ENCODE measurements around the gene WDR54.
"Not testable (repeated sequence)": the region's sequence is repeated elsewhere in the genome, so short reads cannot be mapped to it uniquely, and the experiment has no call there.

The WDR54 gene

DNA sequence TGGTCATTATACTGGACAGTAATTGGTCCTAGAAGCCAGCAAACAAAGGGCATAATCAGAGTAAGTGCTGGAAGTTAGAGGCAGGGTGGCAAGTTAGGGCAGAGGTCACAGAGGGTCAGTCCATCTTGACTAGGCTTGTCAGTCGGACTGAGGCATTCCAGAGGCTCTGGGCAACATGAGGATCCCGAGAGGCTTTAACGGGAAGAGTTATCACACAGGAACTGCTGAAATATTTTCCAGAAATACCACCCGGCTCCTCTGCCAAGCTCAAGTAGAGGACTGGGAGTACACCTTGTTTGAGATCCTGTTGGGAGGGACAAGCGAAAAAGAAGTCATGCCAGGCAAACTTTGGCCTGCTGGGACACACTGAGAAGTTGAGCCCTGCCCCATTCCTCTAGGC lies 13.8 kb upstream of the WDR54 start:
- DNase-seq, result no peak

DNA sequence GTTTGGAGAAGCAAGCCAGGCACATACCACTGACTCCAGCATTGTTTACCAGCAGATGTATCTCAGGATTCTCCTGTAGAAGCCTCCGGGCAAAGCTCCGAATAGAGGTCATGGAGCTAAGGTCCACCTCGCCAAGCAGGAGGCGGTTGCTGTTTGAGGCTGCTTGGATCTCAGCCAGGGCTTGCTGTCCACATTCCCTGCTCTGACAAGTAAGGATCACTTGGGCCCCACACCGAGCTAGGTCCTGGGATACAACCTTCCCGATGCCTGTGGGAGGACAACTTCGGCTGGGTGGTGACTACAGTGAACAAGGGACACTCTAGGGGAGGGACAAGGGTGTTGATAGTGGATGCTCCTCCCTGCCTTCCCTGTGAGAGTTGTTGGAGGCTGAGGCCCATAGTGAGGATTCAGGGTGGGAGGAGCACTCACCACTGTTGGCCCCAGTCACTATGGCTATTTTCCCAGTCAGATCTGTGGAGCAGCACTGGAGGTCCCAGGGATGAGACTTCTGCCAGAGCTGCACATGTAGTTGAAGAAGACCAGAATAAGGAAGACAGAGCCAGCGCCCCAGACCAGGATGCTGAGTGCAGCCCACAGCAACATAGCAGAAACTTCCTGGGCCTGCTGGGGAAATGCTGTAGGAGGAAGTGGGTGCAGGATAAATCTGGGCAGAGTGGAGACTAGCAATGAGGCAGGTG lies 8.4 kb upstream of the WDR54 start:
- no peak for DNase-seq

DNA sequence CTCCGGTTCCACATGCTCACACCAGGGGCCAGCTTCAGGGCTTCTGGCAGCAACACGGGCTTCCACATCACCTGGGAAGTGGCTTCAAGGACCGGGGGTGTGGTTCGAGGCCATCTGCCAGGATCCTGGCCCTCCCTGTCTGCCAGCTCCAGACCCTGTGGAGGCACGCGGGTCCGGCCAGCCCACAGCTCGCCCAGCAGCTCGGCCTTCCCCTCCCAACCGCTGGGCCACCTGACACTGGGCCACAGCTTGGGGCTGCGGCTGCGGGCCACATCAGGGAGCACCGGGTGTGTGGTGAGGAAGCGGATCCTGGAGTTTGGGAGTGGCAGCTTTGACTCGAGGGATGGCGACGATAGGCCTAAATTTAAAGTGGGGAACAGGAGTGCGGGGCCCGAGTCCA lies 7.1 kb upstream of the WDR54 start:
- DNase-seq, result no peak

DNA sequence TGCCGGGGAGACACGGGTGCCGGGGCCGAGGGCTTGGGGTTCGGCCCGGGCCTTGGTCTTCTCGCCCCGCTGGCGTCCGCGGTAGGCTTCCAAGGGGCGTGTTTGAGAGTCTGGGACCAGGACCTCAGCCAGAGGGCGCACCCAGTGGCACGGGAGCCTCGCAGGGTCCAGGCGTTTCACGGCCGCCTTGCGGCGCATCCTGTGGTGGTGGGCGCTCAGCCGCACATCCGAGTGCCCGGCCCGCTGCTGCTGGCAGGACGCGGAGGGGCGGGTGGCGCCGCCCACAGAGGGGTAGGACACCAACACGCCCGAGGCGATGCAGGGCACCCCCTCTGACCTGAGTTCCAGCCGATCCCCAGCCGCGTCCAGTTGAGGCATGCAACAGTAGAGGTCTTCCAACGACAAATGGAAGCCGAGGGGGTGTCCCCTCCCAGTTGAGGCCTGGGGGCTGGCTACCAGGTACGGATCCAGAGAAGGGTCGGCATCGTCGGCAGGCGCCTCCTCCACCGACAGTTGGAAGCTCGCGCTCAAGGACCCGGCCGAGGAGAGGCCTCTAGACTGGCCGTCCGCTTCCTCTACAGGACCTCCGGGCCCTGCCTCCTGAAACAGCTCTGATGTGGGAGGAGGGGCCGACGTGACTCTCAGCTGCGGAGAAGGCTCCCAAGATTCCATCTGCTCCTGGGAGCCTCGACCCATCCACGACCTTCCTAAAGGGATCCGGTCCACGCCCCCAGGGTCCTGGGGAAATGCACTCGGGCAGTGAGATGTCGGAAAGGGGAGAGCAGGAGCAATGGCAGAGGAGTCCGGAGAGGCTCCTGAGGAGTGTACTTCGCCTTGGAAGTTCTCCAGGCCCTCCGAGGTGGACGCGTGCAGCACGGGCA lies 6.4 kb upstream of the WDR54 start:
- peak in 1 of 2 experiments; percentile 23 for DNase-seq

DNA sequence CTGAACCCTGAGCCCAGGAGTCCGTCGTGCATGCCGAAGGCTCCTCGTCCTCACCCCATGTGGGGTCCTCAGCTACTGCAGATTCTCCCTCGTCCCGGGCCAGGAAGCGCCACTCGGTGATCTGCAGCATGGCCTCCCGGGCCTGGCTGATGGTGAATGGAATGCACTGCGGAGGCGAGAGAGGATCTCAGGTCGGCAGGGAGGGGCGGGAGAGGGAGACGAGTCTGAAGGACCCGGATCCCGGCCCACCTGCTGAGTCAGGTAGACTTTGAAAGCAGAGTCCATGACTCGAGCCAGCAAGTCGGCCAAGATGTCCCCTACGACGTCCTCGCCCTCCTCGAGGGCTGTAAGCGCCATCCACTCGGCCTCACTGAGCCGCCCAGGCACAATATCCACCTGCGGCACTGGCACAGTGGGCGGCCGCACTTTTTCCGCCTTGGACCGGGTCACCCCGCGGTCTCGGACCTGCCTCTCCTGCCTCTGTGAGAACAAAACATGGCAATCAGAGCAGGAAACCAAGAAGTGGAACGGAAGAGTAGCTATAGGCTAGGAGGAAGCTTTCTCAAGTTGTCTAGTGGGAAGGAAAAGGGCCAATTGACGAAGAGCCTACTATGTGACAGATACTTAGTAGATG lies 5.7 kb upstream of the WDR54 start:
- no peak for DNase-seq

DNA sequence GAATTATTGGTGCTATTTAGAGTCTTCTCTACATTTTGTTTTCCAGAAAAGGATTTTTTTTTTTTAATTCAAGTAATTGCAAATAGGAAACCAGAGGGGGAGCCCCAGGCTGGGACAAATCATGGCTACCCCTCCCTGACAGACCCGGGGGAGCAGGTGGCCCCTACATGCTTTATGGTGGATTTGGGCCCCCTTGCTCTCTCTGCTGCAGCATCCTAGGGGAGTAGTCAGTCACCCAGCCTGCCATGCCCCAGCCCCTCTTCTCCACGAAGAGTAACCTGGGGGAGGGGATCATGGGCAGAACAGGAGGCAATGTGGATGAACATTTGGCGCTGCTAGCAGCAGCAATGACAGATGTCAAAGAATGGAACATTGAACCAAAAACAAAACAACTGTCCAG lies 4.8 kb upstream of the WDR54 start:
- no peak for DNase-seq

DNA sequence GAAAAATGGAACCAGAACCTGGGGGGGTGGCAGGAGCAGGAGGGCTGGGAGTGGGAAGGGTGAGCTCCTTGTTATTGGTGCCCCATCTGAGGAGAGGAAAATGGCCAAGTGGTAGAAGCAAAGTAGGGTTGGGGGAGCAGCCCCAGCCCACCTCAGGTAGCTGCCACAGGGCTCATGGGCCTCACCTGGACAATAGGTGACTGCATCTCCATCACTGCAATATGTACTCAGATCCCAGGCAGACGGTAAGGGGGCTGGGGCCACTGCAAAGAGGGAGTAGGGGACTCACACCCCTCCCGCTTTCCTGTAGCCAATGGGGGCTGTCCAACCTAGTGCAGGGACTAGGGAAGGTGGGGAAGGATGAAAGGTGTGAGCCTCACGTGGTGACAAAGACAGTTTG lies 4.3 kb upstream of the WDR54 start:
- DNase-seq, result no peak

DNA sequence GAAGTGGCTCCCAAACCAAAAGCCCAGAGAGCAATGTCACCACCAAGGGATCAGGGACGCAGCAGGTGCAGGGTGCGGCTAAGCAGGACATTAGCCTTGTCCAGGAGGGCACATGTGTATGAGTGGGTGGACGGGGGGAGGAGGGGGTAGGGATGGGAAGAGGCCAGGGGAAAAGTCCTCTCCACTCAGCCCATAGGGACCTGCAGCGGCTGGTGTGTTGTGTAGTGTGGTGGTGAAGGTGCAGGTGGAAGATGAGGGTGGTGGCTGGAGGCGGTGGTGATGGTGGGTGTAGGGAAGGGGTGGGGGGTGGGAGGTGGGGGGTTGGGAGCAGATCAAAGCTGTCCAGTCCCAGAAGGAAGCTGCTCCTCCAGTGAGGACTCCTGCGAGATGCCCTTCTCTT lies 3.8 kb upstream of the WDR54 start:
- no peak for DNase-seq

DNA sequence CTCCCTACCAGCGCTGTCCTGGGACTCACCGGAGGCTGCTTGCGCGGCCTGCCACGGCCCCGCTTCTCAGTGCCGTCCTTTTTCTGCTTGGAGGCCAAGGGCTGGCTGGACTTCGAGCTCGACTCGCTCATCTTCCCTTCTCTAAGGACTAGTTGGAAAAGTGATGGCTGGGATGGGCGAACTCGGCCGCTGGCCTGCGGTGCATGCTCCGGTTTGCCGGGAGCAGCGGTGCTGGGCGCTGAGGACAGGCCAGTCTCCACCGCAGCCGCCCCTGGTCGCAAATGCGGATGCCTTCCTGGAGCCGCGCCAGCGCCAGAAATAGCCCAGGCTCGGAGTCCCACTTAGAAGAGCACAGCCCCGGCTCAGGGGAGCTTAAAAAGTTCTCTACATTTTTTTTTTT lies 3.2 kb upstream of the WDR54 start:
- DNase-seq, result no peak

DNA sequence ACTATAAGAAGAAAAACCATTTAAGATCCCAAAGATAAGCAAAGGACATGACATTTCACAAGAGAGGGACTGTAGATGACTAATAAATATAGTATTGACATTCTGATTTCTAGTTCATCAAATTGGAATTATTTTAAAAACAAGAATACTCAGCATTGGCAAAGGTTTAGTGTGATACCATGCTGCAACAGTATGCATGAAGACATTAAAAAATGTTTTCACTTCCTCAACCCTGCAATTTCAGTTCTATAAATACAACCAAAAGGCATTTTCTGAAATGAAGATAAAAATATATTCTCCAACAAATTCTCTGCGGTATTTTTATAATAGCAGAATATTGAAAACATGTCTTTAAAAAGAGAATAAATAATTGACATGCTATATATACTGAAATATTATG lies 2.2 kb upstream of the WDR54 start:
- DNase-seq, result no peak

DNA sequence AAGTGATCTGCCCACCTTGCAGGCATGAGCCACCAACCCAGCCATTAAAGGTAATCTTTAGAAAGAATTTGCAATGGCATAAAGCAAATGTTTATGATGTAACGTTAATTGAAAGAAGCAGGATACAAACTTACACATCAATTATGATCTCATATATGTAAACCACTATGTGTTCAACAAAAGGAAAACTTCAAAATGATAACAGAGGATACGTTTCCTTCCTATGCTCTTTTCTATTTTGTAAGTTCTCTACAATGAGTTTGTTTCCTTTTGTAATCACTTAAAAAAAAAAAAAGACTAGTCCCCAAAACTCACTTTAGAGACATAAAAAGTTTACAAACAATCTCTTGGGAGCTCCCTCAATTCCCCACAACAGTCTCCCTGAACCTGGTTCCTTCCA lies 1.5 kb upstream of the WDR54 start:
- DNase-seq, result no peak

DNA sequence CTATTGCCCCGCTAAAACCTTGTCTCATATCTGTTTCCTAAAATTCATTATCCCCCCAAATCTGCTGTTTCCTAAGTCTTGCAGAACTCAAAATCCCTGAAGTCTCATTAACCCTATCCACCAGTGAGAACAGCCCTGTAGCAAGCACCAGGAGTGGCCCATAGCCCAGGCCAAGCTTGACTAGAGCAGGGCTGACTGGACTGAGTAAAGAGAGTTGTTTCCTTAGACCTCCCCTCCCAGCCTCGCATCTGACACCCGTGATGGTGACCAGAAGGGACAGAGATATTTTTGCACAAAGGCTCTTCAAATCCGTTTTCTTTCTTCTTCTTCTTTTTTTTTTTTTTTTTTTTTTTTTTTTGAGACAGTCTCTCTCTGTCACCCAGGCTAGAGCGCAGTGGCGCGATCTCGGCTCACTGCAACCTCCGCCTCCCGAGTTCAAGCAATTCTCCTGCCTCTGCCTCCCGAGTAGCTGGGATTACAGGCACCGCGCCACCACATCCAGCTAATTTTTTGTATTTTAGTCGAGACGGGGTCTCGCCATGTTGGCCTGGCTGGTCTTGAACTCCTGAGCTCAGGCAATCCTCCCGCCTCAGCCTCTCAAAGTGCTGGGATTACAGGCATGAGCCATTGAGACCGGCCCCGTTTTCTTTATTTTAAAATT lies 957 bp upstream of the WDR54 start:
- DNase-seq, result not testable (repeated sequence)

DNA sequence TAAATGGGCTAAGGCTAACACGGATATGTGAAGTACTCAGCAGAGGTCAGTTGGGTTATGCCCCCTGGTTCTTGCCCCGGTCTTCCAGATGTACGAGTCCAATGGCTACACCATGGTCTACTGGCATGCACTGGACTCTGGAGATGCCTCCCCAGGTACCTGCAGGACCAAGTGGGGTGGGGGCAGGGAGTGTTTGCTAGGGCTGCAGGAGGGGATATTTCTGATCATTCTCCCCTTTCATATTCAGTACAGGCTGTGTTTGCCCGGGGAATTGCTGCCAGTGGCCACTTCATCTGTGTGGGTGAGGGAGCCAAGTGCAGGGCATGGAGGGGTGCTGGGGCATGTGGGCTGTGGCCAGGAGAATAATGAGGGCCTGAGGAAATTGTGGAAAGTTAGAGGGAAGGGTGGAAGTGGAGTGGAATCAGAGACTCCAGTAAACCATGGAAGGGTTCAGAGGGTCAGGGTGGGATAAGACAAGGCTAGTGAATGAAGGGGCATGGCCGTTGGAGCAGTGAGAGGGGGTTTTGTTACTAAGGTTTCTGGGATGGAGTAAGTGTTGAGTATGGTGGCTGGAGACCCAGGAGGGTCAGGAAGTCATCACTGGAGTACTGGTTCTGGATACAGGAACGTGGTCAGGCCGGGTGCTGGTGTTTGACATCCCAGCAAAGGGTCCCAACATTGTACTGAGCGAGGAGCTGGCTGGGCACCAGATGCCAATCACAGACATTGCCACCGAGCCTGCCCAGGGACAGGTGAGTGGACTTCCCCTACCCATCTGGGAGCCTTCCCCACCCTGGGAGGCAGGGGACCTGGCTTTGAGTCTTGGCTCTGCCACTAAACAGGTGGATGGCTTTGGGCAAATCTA lies 1.9 kb downstream of the WDR54 start:
- no peak for DNase-seq

DNA sequence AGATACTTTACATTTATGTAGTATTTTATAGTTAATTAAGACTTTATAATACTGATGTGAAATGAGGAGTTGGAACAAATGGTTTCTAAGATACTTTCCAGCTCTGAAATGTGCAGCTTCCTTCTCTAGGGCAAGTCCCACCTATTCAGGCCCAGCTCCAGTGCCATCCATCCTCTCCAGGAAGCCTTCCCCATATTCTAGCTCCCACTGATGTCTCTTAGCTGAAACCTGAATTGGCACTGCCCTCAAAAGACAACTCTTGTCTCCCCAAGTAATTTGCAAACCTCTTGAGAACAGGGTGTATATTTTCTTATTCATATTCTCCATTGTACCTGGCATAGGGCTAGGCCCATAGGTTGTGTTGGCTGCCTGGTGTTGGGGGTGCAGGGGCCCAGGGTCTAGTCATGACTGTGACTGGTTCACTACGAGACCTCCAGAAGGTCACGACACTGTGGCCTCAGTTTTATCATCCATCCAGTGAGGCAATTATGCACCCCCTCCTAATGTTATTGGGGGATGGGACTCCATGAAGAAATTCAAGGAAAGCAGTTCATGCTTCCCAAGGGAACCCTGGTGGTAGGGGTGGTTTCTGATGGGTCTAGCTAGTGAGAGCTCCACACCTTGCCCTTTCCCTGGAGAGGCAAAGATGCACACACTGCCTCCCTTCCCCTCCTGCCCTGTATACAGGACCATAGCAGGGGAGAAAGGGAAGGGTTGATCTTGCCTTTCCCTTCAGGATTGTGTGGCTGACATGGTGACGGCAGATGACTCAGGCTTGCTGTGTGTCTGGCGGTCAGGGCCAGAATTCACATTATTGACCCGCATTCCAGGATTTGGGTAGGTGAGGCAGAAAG lies 2.8 kb downstream of the WDR54 start:
- DNase-seq, result no peak

DNA sequence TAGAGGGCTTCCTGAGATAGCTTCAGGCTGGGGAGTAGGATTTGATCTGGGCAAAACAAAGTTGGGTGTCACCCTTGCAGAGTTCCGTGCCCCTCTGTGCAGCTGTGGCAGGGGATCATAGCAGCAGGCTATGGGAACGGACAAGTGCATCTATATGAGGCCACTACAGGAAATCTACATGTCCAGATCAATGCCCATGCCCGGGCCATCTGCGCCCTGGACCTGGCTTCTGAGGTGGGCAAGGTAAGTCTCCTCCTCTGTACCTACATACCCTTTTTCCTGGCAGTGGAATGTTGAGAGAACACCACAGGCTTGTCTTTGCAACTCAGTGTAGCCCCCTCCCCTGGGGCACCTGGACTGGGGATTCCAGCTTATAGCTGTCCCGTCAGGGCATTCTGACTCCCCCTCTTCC lies 3.5 kb downstream of the WDR54 start:
- DNase-seq, result no peak

DNA sequence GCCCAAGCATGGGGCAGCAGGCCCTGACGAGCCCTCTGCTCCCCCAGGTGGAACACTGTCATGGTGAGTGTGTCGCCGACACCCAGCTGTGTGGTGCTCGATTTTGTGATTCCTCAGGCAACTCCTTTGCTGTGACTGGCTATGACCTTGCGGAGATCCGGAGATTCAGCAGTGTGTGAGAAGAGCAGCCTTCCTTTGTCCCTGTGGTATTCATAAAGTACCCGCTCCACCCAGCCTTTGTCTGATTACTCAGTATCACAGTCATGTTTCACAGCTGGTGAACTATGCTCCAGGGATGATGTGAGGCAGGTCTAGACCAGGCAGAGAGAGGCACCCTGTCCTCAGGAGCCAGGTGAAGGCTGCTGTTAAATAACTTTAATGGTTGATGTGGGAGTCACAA lies 4.0 kb downstream of the WDR54 start:
- DNase-seq, result no peak

DNA sequence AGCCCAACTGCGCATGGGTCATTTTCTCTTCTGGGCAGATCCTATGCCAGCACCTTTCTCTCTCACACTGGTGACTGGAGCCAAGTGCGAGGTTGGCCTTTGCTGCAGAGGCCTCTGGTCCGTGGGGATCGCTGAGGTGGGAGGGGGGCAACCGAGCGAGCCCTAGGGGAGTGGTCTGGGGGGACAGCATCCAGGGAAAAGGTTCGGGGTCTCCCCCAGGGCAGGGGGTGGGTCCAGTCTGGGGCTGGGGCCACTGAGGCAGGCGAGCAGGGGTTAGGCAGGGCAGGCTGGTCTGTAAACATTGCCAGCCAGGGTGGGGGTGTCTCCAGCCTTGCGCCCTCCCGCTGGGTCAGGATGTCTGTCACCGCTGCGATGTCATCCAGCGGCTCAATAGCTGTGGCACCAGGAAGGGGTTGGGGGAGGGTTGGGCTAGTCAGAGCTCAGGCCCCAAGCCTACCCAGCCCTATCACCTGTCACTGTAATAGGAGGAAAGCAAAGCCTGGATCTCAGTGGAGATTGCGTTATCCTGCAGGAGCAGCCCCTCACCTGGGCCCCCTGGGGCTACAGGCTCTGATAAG lies 4.7 kb downstream of the WDR54 start:
- no peak for DNase-seq

DNA sequence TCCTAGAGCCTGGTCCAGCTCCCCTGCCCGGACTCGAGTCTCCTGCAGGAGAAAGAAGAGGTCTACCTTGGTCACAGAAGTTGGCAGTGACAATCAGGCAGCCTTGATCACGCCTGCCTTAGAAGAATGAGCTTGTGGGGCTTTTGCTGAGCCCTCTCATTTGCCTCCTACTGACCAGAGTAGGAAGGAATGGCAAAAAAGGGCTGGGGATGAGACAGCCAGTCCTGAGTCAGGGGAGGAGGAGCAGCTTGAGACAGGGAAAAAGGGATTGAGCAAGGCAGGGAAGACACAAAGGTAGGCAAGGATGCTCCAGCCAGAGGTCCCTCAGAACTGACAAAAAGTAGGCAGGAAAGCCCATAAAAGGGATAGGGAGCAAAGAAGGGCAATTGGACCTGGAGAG lies 6.0 kb downstream of the WDR54 start:
- no peak for DNase-seq

DNA sequence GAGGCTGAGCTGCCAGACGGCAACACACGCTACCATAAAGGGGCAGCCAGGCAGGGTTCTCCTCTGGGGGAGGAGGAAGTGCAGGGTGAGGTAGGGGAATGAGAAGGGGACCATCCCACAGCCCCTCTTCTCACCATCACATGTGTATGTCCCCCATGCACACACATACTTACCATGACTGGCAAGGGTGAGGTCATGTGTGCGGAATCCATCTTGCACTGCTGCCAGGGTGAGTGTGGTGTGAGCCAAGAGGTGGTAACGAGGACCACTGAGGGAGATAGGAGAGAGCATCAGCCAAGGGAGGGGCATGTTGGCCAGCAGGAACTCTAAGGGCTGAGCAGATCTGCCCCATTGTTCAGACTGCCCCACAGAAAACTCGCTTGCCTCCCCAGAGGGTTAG lies 7.1 kb downstream of the WDR54 start:
- DNase-seq, result no peak

DNA sequence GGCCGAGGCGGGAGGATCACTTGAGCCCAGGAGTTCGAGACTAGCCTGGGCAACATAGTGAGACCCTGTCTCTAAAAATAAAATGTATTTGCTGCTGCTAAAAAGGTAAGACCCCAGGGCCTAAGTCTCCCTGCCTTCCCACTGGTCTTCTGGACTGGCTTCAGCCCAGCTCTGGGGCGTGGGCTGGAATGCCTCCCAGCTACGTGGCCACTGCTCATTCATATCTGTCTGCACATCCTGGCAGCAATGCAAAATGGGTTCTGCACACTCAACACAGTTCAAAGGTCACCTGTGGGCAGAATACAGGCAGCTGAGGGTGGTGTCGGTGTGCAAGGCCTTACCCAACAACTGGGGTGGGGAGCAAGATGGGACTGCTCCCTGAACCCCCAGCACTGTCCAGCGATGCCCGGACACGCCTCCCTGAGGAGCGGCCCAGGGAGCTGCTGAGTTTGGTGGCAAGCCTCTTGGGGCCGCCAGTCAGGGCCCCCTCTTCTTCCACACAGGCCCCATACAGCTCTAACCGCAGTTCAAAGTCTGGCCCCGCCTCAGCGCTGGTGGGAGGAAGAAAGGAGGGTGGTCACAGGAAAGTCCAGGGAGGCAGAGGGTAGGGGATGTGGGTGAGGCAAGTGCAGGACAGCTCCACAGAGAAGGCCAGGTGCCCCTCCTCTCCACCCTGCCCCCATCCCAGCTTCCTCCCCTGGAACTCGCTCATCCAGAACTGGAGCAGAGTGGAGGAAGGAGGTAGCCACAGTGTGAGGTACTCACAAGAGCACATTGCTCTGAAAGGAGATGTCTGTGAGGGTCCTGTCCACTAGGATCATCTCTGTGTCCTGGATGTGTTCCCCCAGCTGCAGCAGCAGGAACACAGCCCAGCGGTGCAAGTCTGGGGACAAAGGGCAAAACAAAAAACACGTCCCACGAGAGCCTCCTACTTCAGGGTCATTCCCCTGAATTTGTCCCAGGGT lies 8.2 kb downstream of the WDR54 start:
- DNase-seq, result no peak

Data from NCI-H526 (cell line).